Measurements from ENCODE around the gene HNF1A. TPM values are rescaled to one million over a fixed set of nuclear protein-coding genes. Genes with fewer than 3 reads are reported as not detected.

Gene HNF1A
- total and polyA plus RNA-seq, 2 of the 13 experiments (the other 11 are each of a cell fraction or from before 2014, with no cell fraction given) = 13.4 to 34.7 TPM

GRCh38 chr12:121015825-121016766, 37.8 kb downstream of the HNF1A start, which contains the start of gene C12orf43 (continued):
- TF ChIP-seq CSRNP2 (CRISPR knock-in tag; conservative IDR thresholded peaks at IDR 0.05; ENCODE audit: low read depth) (no peak), ATAD3A (CRISPR knock-in tag; IDR thresholded peaks at IDR 0.05) (no peak), ZNF44 (CRISPR knock-in tag; IDR thresholded peaks at IDR 0.05) (peak; percentile 85; the same call in 1 of the 2 replicates), TGIF2 (CRISPR knock-in tag; IDR thresholded peaks at IDR 0.05) (peak; percentile 37; the same call in 1 of the 2 replicates), ZBTB38 (CRISPR knock-in tag; IDR thresholded peaks at IDR 0.05) (peak; percentile 68; the same call in 1 of the 2 replicates), ZNF784 (CRISPR knock-in tag; IDR thresholded peaks at IDR 0.05; ENCODE audit: borderline replicate concordance) (peak; percentile 64; the same call in 1 of the 2 replicates), ZNF839 (CRISPR knock-in tag; IDR thresholded peaks at IDR 0.05; ENCODE audit: borderline replicate concordance) (no peak), RERE (CRISPR knock-in tag; IDR thresholded peaks at IDR 0.05; ENCODE audit: low read depth) (no peak), ZNF800 (CRISPR knock-in tag; IDR thresholded peaks at IDR 0.05) (peak; percentile 19; the same call in 1 of the 2 replicates), SMAD9 (CRISPR knock-in tag; IDR thresholded peaks at IDR 0.05) (0 out of 2 replicates have a peak, but pooled peaks have one; percentile 56), CHD2 (IDR thresholded peaks at IDR 0.05; ENCODE audit: low read depth, low read length) (no peak; the same call in 1 of the 2 replicates), ZNF337 (CRISPR knock-in tag; IDR thresholded peaks at IDR 0.05; ENCODE audit: borderline replicate concordance, low read depth) (no peak), ZSCAN30 (CRISPR knock-in tag; IDR thresholded peaks at IDR 0.05) (no peak), SP4 (CRISPR knock-in tag; IDR thresholded peaks at IDR 0.05) (peak; percentile 65; the same call in 1 of the 2 replicates), RFXAP (CRISPR knock-in tag; IDR thresholded peaks at IDR 0.05; ENCODE audit: borderline replicate concordance) (no peak; the same call in 1 of the 2 replicates), ZNF580 (CRISPR knock-in tag; IDR thresholded peaks at IDR 0.05; ENCODE audit: borderline replicate concordance, low read depth) (no peak), NCOA5 (CRISPR knock-in tag; IDR thresholded peaks at IDR 0.05) (no peak), ARID2 (CRISPR knock-in tag; IDR thresholded peaks at IDR 0.05; ENCODE audit: borderline replicate concordance) (no peak)

Data from HepG2 (cell line).